HepG2 (cell line): ENCODE results near the gene CD3D. TPM values are rescaled to one million over a fixed set of nuclear protein-coding genes. Genes with fewer than 3 reads are reported as not detected.

Experiments
- ATAC-seq: fragments of 200-7000 bp; cut with Tn5 transposase; 3 replicates; pipeline ENCODE4 v1.9.1; 2020; ENCODE audit warnings: mild to moderate bottlenecking, moderate library complexity
- BruUV-seq: library from RNA; stranded (reverse); fragments of 400-500 nt; replicated peaks from 2 replicates; lab custom pipeline; 2021; lab: Mats Ljungman, UMichigan
- CTCF ChIA-PET: fragments of 300-600 bp; formaldehyde crosslinking; extraction: SDS; loops from one replicate; lab custom pipeline; 2021; ENCODE audit warnings: low total read pairs, inconsistent platforms, low intra/inter-chr PET ratio; lab: Yijun Ruan, JAX
- POLR2A ChIA-PET: fragments of 350-600 bp; sonication (Branson Sonifier 250); formaldehyde crosslinking; loops from one replicate; lab custom pipeline; 2020; ENCODE audit warnings: antibody characterized with exemption, inconsistent platforms; lab: Yijun Ruan, JAX
- DNase-seq: peaks from one replicate; pipeline ENCODE4 v3.0.0-alpha.2; 2015; ENCODE audit warnings: low spot score
- FAIRE-seq: peaks from 3 replicates; lab custom pipeline; 2011; peaks lifted over from hg19 to GRCh38; lab: Jason Lieb, UNC
- H2AFZ ChIP-seq: one replicate; pipeline ENCODE4 v1.6.1; 2011; ENCODE audit warnings: low read length, inconsistent platforms
- H3K27ac ChIP-seq: fragments of 300-600 bp; 3 replicates; pipeline ENCODE4 v1.8.0; 2011; ENCODE audit warnings: mixed run types, mild to moderate bottlenecking, mixed read lengths, low read length, inconsistent platforms; ENCODE audit not compliant: insufficient read depth; ENCODE audit errors: extremely low read length
- H3K27me3 ChIP-seq, 2 experiments: fragments of 200-600 bp in 1 of 2; 2 replicates in 1 of 2; 3 replicates in 1 of 2; pipeline versions ENCODE4 v1.6.0 to v1.8.0; 2011; ENCODE audit warnings: low read length in 2 of 2, mild to moderate bottlenecking in 2 of 2, moderate library complexity in 2 of 2, inconsistent platforms in 1 of 2; ENCODE audit not compliant: insufficient read depth in 2 of 2, control insufficient read depth in 1 of 2
- H3K36me3 ChIP-seq, 2 experiments: fragments of 200-600 bp in 1 of 2; replicated peaks in 1 of 2; 2 replicates in 1 of 2; 3 replicates in 1 of 2; pipeline versions ENCODE4 v1.5.1 to v1.8.0; 2011; ENCODE audit warnings: low read length in 2 of 2, inconsistent platforms in 1 of 2; ENCODE audit not compliant: insufficient read depth in 2 of 2, control insufficient read depth in 1 of 2
- H3K4me1 ChIP-seq: 2 replicates; pipeline ENCODE4 v1.5.1; 2012; ENCODE audit warnings: low read length, inconsistent platforms; ENCODE audit not compliant: insufficient read depth
- H3K4me2 ChIP-seq: 2 replicates; pipeline ENCODE4 v1.6.0; 2011; ENCODE audit warnings: low read depth, low read length, inconsistent platforms
- H3K4me3 ChIP-seq, 3 experiments: fragments of 200-600 bp in 1 of 3; sonication (generic), shearing (Covaris generic) in 1 of 3; replicated peaks in 1 of 3; 2 replicates each; pipeline ENCODE4 v1.5.1; 2011 to 2016; ENCODE audit warnings: low read length in 3 of 3, inconsistent platforms in 2 of 3, low read depth in 2 of 3, mild to moderate bottlenecking in 2 of 3, control low read depth in 1 of 3, mixed read lengths in 1 of 3; ENCODE audit not compliant: insufficient read depth in 1 of 3
- H3K79me2 ChIP-seq: one replicate; pipeline ENCODE4 v1.6.1; 2011; ENCODE audit warnings: low read length, inconsistent platforms; ENCODE audit not compliant: insufficient read depth
- H3K9ac ChIP-seq: 2 replicates; pipeline ENCODE4 v1.6.0; 2011; ENCODE audit warnings: mild to moderate bottlenecking, low read depth, low read length, inconsistent platforms; ENCODE audit not compliant: insufficient read depth
- H3K9me3 ChIP-seq: 2 replicates; pipeline ENCODE4 v1.5.1; 2012; ENCODE audit warnings: mild to moderate bottlenecking, low read length
- H4K20me1 ChIP-seq: 2 replicates; pipeline ENCODE4 v1.6.0; 2011; ENCODE audit warnings: inconsistent platforms, mild to moderate bottlenecking, low read length, moderate library complexity; ENCODE audit not compliant: insufficient read depth
- CCAR2 ChIP-seq: fragments of 200-400 bp; formaldehyde crosslinking; optimal IDR thresholded peaks from 2 replicates; pipeline ENCODE3; 2018; ENCODE audit warnings: low read depth, mild to moderate bottlenecking, low read length, moderate library complexity
- FOXP1 ChIP-seq, 2 experiments: fragments of 450-650 bp in 1 of 2; IDR thresholded peaks; 2 replicates each; pipeline ENCODE4 v1.6.1; 2017 to 2018; ENCODE audit warnings: antibody characterized with exemption in 1 of 2
- HNF4A ChIP-seq: sonication (generic); formaldehyde crosslinking; IDR thresholded peaks from 2 replicates; pipeline ENCODE4 v1.4.0; 2020; ENCODE audit warnings: missing genetic modification reagents
- KDM3A ChIP-seq: IDR thresholded peaks from 2 replicates; pipeline ENCODE4 v1.6.1; 2018; ENCODE audit warnings: low read depth, missing compliant biosample characterization
- KLF9 ChIP-seq: IDR thresholded peaks from 2 replicates; pipeline ENCODE4 v1.6.1; 2016; ENCODE audit warnings: low read depth
- MAFK ChIP-seq, 2 experiments: IDR thresholded peaks in 1 of 2; conservative IDR thresholded peaks in 1 of 2; 2 replicates each; pipeline ENCODE4 v1.6.1; 2011; ENCODE audit warnings: improper control_type of control experiment in 2 of 2, low read length in 2 of 2
- MAZ ChIP-seq, 2 experiments: sonication (generic) in 1 of 2; formaldehyde crosslinking in 1 of 2; IDR thresholded peaks; 2 replicates each; pipeline versions ENCODE4 v1.5.0 to v1.6.1; 2012 to 2020; ENCODE audit warnings: low read depth in 2 of 2, mild to moderate bottlenecking in 2 of 2, borderline replicate concordance in 1 of 2, improper control_type of control experiment in 1 of 2, low read length in 1 of 2, missing genetic modification reagents in 1 of 2, moderate library complexity in 1 of 2
- NPAS2 ChIP-seq: sonication (generic); formaldehyde crosslinking; IDR thresholded peaks from 2 replicates; pipeline ENCODE4 v1.8.0; 2022; ENCODE audit warnings: mild to moderate bottlenecking, missing genetic modification reagents, borderline replicate concordance
- PRDM15 ChIP-seq: sonication (generic); formaldehyde crosslinking; IDR thresholded peaks from 2 replicates; pipeline ENCODE4 v1.4.0; 2020; ENCODE audit warnings: missing genetic modification reagents
- SALL1 ChIP-seq: sonication (generic); formaldehyde crosslinking; IDR thresholded peaks from 2 replicates; pipeline ENCODE4 v1.8.0; 2022; ENCODE audit warnings: mild to moderate bottlenecking, missing genetic modification reagents
- SOX6 ChIP-seq, 2 experiments: fragments of 450-650 bp in 1 of 2; sonication (generic) in 1 of 2; formaldehyde crosslinking in 1 of 2; IDR thresholded peaks; 2 replicates each; pipeline versions ENCODE4 v1.4.0 to v1.6.1; 2017 to 2020; ENCODE audit warnings: antibody characterized with exemption in 1 of 2, mild to moderate bottlenecking in 1 of 2, missing genetic modification reagents in 1 of 2
- ZNF101 ChIP-seq: sonication (generic); formaldehyde crosslinking; IDR thresholded peaks from 2 replicates; pipeline ENCODE4 v1.4.0; 2020; ENCODE audit warnings: mild to moderate bottlenecking, low read depth, missing genetic modification reagents, borderline replicate concordance
- ZNF317 ChIP-seq: sonication (generic); formaldehyde crosslinking; IDR thresholded peaks from 2 replicates; pipeline ENCODE4 v1.5.0; 2020; ENCODE audit warnings: mild to moderate bottlenecking, missing genetic modification reagents
- ZNF563 ChIP-seq: sonication (generic); formaldehyde crosslinking; IDR thresholded peaks from 2 replicates; pipeline ENCODE4 v1.8.0; 2022; ENCODE audit warnings: mild to moderate bottlenecking, moderate library complexity, missing genetic modification reagents
- WGBS: methylation state at CpG from one replicate; pipeline ENCODE4 v1.1.6; 2017; ENCODE audit warnings: low lambda C conversion rate; 5-methylcytosine and 5-hydroxymethylcytosine counted together
- in situ Hi-C: cut with HindIII; loops from 2 replicates; pipeline ENCODE4 v1.10.0; 2017; ENCODE audit warnings: low pct_unique_long_range_greater_than_20kb; ENCODE audit not compliant: extremely low pct_ligation_motif_present
- intact Hi-C: fragments of 100-400 bp; cut with micrococcal nuclease; formaldehyde crosslinking; loops from one replicate; pipeline ENCODE4 v1.10.0; 2022; ENCODE audit not compliant: unreplicated experiment
- polyA plus RNA-seq, 8 experiments: library from polyadenylated mRNA; depleted of rRNA in 3 of 8; stranded (reverse) in 7 of 8; unstranded in 1 of 8; fragments of >200 nt; fragmentation: Illumina TruSeq in 4 of 8; extraction: Trizol in 4 of 8; gene quantifications; 2 replicates each; pipeline versions ENCODE4 v1.2.1 to v1.2.3, GENCODE V29; 2011 to 2016; ENCODE audit warnings: low read depth in 4 of 8, missing spikeins in 1 of 8, mixed read lengths in 1 of 8; ENCODE audit not compliant: insufficient read depth in 1 of 8
- total RNA-seq, 5 experiments: library from RNA; depleted of rRNA; stranded (reverse); fragments of >200 nt; fragmentation: Illumina TruSeq; extraction: Trizol; gene quantifications; 2 replicates each; pipeline ENCODE4 v1.2.3, GENCODE V29; 2016; ENCODE audit warnings: low read depth in 1 of 5

CD3D gene
- total and polyA plus RNA-seq, 2 of the 13 experiments (the other 11 are each of a cell fraction or from before 2014, with no cell fraction given): 0.66 to 6.6 TPM

GRCh38 chr11:118322721-118323120, 19.8 kb downstream of the CD3D start:
- H3K4me2 ChIP-seq: no peak overlapping the region
- no peaks in the 10 kb centered on the region for H3K36me3 ChIP-seq
- H3K79me2 ChIP-seq: no peaks in the 10 kb centered on the region
- WGBS: 65% methylated on average over 10 of the region's 19 CpGs
- no peaks in the 10 kb centered on the region for H4K20me1 ChIP-seq
- H3K4me1 ChIP-seq: peaks cover 14% of the 10 kb centered on the region
- peaks cover 5 to 28% of the 10 kb centered on the region in 2 experiments; a peak in 3 of 5 replicates for H3K27me3 ChIP-seq
- intact Hi-C loops: no loop called here
- no peak overlapping the region for H3K27ac ChIP-seq
- ChIA-PET POLR2A (no interaction called here), CTCF (no interaction called here)
- in situ Hi-C loops: no loop called here
- no peak overlapping the region for H3K9ac ChIP-seq
- TF ChIP-seq MAFK (conservative IDR thresholded peaks at IDR 0.05 in 1 of 2, IDR thresholded peaks at IDR 0.05 in 1 of 2; ENCODE audit: low read length in 2 of 2) (no peak), KLF9 (no peak), ZNF563 (CRISPR knock-in tag) (no peak)
- H2AFZ ChIP-seq: no peak overlapping the region
- FAIRE-seq (no peak), ATAC-seq (no peak), DNase-seq (no peak)
- no peak overlapping the region for H3K4me3 ChIP-seq
- BruUV-seq: no TSS peak
- H3K9me3 ChIP-seq: no peaks in the 10 kb centered on the region

DNA sequence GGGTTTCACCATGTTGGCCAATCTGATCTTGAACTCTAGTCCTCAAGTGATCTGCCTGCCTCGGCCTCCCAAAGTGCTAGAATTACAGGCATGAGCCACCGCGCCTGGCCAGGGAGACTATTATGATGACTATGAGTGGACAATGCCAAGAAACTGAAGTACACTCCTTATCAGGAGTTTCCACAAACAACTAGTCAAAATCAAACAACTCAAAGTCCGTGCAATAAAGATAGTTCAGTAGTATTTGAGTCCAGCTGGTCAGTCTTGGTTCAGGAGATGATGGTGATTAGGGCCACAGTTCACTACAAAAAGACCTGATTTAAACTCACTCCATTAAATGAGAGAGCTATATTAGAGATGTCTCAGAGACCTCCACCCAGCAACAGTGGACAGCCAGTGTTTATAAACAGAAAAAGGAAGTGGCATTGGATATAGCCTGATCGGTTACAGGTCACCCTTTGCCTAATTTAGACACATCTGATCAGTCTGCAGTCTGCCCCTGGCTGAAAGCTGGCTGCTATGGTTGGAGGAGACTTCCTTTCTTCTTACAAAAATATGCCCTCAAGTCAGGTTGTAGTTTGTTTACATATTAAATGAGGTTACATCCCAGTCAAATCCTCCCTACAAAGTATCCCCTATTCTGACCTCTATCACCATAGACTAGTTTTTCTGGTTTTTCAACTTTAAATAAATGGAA, 21.0 kb downstream of the CD3D start:
- CTCF ChIA-PET: no interaction called here
- Histone ChIP-seq H3K9ac (no peak overlapping the region), H3K27me3 (peaks cover 5 to 37% of the 10 kb centered on the region in 2 experiments; a peak in 3 of 5 replicates), H3K4me1 (peaks cover 18% of the 10 kb centered on the region), H3K4me3 (no peak overlapping the region), H2AFZ (no peak overlapping the region), H3K79me2 (no peaks in the 10 kb centered on the region), H4K20me1 (no peaks in the 10 kb centered on the region), H3K4me2 (peak overlapping the region; percentile 38; the same call in 1 of the 2 replicates), H3K9me3 (no peaks in the 10 kb centered on the region), H3K27ac (no peak overlapping the region), H3K36me3 (no peaks in the 10 kb centered on the region)
- intact Hi-C loops (no loop called here), in situ Hi-C loops (no loop called here)
- no peak for FAIRE-seq
- peak; percentile 47; the same call in 2 of the 3 replicates for ATAC-seq
- WGBS: 1% methylated on average over 5 of the region's 5 CpGs
- peak; percentile 32 for DNase-seq
- BruUV-seq: no TSS peak
- POLR2A ChIA-PET: interaction anchor here (1.0 kb wide), 1 partner anchor 38 kb away, joined by 3 read pairs; the partner anchor contains the start of gene UBE4A
- TF ChIP-seq KDM3A (no peak), CCAR2 (no peak), MAZ (IDR thresholded peaks at IDR 0.05; ENCODE audit: borderline replicate concordance, low read depth, low read length) (no peak), MAZ (CRISPR knock-in tag; IDR thresholded peaks at IDR 0.05; ENCODE audit: low read depth) (no peak), NPAS2 (CRISPR knock-in tag) (no peak), HNF4A (CRISPR knock-in tag) (peak; percentile 71), SOX6 (IDR thresholded peaks at IDR 0.05) (no peak), SOX6 (CRISPR knock-in tag; IDR thresholded peaks at IDR 0.05) (peak; percentile 58; the same call in 1 of the 2 replicates), ZNF101 (no peak), ZNF317 (no peak), FOXP1 (IDR thresholded peaks at IDR 0.05) (no peak), FOXP1 (CRISPR knock-in tag; IDR thresholded peaks at IDR 0.05) (no peak), SALL1 (CRISPR knock-in tag) (peak; percentile 27; the same call in 1 of the 2 replicates), PRDM15 (no peak)
